ENCODE data around the gene TNFRSF21. TPM values are rescaled to one million over a fixed set of nuclear protein-coding genes. Genes with fewer than 3 reads are reported as not detected.

TNFRSF21 gene
- total and polyA plus RNA-seq, 2 donors (not counting 1 experiment from before 2014, with no cell fraction given) = 0.43 to 1.2 TPM

GRCh38 chr6:47247227-47247797, 62.4 kb downstream of the TNFRSF21 start:
- Histone ChIP-seq H3K27me3 (replicated peaks in 1 of 4; ENCODE audit: control extremely low read depth in 1 of 4, control insufficient read depth in 3 of 4, insufficient read depth in 4 of 4, low read length in 3 of 4) (no peaks in the 10 kb centered on the region), H3K9ac (ENCODE audit: low read length) (peak overlapping the region; percentile 4), H3K79me2 (ENCODE audit: control insufficient read depth, insufficient read depth, low read length) (no peaks in the 10 kb centered on the region), H4K20me1 (ENCODE audit: control insufficient read depth, insufficient read depth, low read length, poor library complexity, severe bottlenecking) (no peaks in the 10 kb centered on the region), H3K27ac (ENCODE audit: low read length in 2 of 2) (peak overlapping the region; percentile 3 to 28), H3K4me2 (replicated peaks; ENCODE audit: low read depth, low read length, poor library complexity, severe bottlenecking) (peak overlapping the region; percentile 44), H3K9me3 (ENCODE audit: control extremely low read depth in 1 of 3, control insufficient read depth in 2 of 3, insufficient read depth in 1 of 3, low read length in 2 of 3) (no peaks in the 10 kb centered on the region), H3K36me3 (replicated peaks in 1 of 2; ENCODE audit: control extremely low read depth in 1 of 2, control insufficient read depth in 1 of 2, extremely low read depth in 1 of 2, insufficient read depth in 2 of 2, low read length in 1 of 2) (no peaks in the 10 kb centered on the region), H2AFZ (ENCODE audit: insufficient read depth, low read depth, low read length, poor library complexity, severe bottlenecking) (no peak overlapping the region), H3K4me1 (ENCODE audit: control insufficient read depth in 2 of 2, insufficient read depth in 2 of 2, low read length in 2 of 2) (peaks cover 23 to 36% of the 10 kb centered on the region in 2 donors), H3K4me3 (ENCODE audit: control extremely low read depth in 1 of 5, extremely low read depth in 1 of 5, insufficient read depth in 1 of 5, low read depth in 2 of 5, low read length in 4 of 5) (no peak overlapping the region)
- no peaks in the 10 kb centered on the region for H3K9me3 Mint-ChIP-seq (ENCODE audit: insufficient read depth)
- DNase-seq (peak; percentile 31), ATAC-seq (ENCODE audit: low read depth) (peak; percentile 10)
- peak overlapping the region; percentile 46 for H3K4me3 Mint-ChIP-seq
- intact Hi-C loops (cut with micrococcal nuclease) = no loop called here
- peak overlapping the region; percentile 27 for H3K27ac Mint-ChIP-seq
- peaks cover 36% of the 10 kb centered on the region for H3K4me1 Mint-ChIP-seq
- ChIA-PET POLR2A (no interaction called here), CTCF (interaction anchor here (1.1 to 2.3 kb wide), 2 partner anchors 61 to 150 kb away, joined by 5 to 8 read pairs; no protein-coding TSS in a partner anchor)
- WGBS (ENCODE audit: insufficient coverage) = 0% methylated on average over 2 of the region's 2 CpGs
- TF ChIP-seq CTCF (IDR thresholded peaks at IDR 0.05) = no peak
- TF ChIP-seq EZH2 (IDR thresholded peaks at IDR 0.05; ENCODE audit: borderline replicate concordance, insufficient read depth, low read depth, low read length, poor library complexity, severe bottlenecking) = no peak
- no peaks in the 10 kb centered on the region for H3K27me3 Mint-ChIP-seq

GRCh38 chr6:47246551-47246950, 63.2 kb downstream of the TNFRSF21 start:
- no peaks in the 10 kb centered on the region for H4K20me1 ChIP-seq (ENCODE audit: control insufficient read depth, insufficient read depth, low read length, poor library complexity, severe bottlenecking)
- no peak for DNase-seq
- H2AFZ ChIP-seq (ENCODE audit: insufficient read depth, low read depth, low read length, poor library complexity, severe bottlenecking) = peak overlapping the region; percentile 11
- H3K9me3 ChIP-seq (ENCODE audit: control extremely low read depth in 1 of 3, control insufficient read depth in 2 of 3, insufficient read depth in 1 of 3, low read length in 2 of 3) = no peaks in the 10 kb centered on the region
- Mint-ChIP-seq H3K9me3 (ENCODE audit: insufficient read depth) (no peaks in the 10 kb centered on the region), H3K4me1 (peaks cover 42% of the 10 kb centered on the region), H3K4me3 (peak overlapping the region; percentile 46), H3K27me3 (no peaks in the 10 kb centered on the region), H3K27ac (peak overlapping the region; percentile 27)
- CTCF ChIA-PET = interaction anchor here (1.1 to 2.3 kb wide), 2 partner anchors 62 to 149 kb away, joined by 5 to 8 read pairs; no protein-coding TSS in a partner anchor
- no peak for ATAC-seq (ENCODE audit: low read depth)
- H3K4me1 ChIP-seq (ENCODE audit: control insufficient read depth in 2 of 2, insufficient read depth in 2 of 2, low read length in 2 of 2) = peaks cover 30 to 44% of the 10 kb centered on the region in 2 donors
- no peaks in the 10 kb centered on the region for H3K27me3 ChIP-seq (replicated peaks in 1 of 4; ENCODE audit: control extremely low read depth in 1 of 4, control insufficient read depth in 3 of 4, insufficient read depth in 4 of 4, low read length in 3 of 4)
- peak overlapping the region; percentile 44 for H3K4me2 ChIP-seq (replicated peaks; ENCODE audit: low read depth, low read length, poor library complexity, severe bottlenecking)
- POLR2A ChIA-PET = no interaction called here
- no peaks in the 10 kb centered on the region for H3K79me2 ChIP-seq (ENCODE audit: control insufficient read depth, insufficient read depth, low read length)
- intact Hi-C loops (cut with micrococcal nuclease) = no loop called here
- peak overlapping the region; percentile 4 for H3K9ac ChIP-seq (ENCODE audit: low read length)
- TF ChIP-seq EZH2 (IDR thresholded peaks at IDR 0.05; ENCODE audit: borderline replicate concordance, insufficient read depth, low read depth, low read length, poor library complexity, severe bottlenecking) = no peak
- TF ChIP-seq CTCF (IDR thresholded peaks at IDR 0.05) = no peak
- no peaks in the 10 kb centered on the region for H3K36me3 ChIP-seq (replicated peaks in 1 of 2; ENCODE audit: control extremely low read depth in 1 of 2, control insufficient read depth in 1 of 2, extremely low read depth in 1 of 2, insufficient read depth in 2 of 2, low read length in 1 of 2)
- H3K27ac ChIP-seq (ENCODE audit: low read length in 2 of 2) = peak overlapping the region in 1 of 2 donors; percentile 28
- WGBS (ENCODE audit: insufficient coverage) = 0% methylated on average over 1 of the region's 2 CpGs
- H3K4me3 ChIP-seq (ENCODE audit: control extremely low read depth in 1 of 5, extremely low read depth in 1 of 5, insufficient read depth in 1 of 5, low read depth in 2 of 5, low read length in 4 of 5) = no peak overlapping the region
